Neuronal stem cell (in vitro differentiated cells): ENCODE results near the gene DENND5B.
"Not testable (repeated sequence)": the region's sequence is repeated elsewhere in the genome, so short reads cannot be mapped to it uniquely, and the experiment has no call there.

Experiments
- DNase-seq: peaks from one replicate; pipeline ENCODE4 v3.0.0-alpha.2; 2013; ENCODE audit warnings: low spot score
- H2AFZ ChIP-seq: one replicate; pipeline ENCODE4 v1.6.1; 2013; ENCODE audit warnings: mild to moderate bottlenecking, low read length, inconsistent platforms
- H2AK5ac ChIP-seq: 2 replicates; pipeline ENCODE4 v1.6.1; 2013; ENCODE audit warnings: low read depth, mild to moderate bottlenecking, inconsistent platforms, low read length, moderate library complexity, mixed read lengths
- H2BK120ac ChIP-seq: 2 replicates; pipeline ENCODE4 v1.6.1; 2013; ENCODE audit warnings: low read depth, mild to moderate bottlenecking, inconsistent platforms, low read length, moderate library complexity, mixed read lengths
- H2BK12ac ChIP-seq: one replicate; pipeline ENCODE4 v1.6.1; 2013; ENCODE audit warnings: low read length, inconsistent platforms
- H2BK15ac ChIP-seq: 2 replicates; pipeline ENCODE4 v1.6.1; 2013; ENCODE audit warnings: mild to moderate bottlenecking, low read length, inconsistent platforms, mixed read lengths
- H2BK5ac ChIP-seq: one replicate; pipeline ENCODE4 v1.6.1; 2013; ENCODE audit warnings: inconsistent platforms, mild to moderate bottlenecking, low read length, moderate library complexity
- H3K14ac ChIP-seq: one replicate; pipeline ENCODE4 v1.6.1; 2013; ENCODE audit warnings: low read length, inconsistent platforms
- H3K18ac ChIP-seq: 2 replicates; pipeline ENCODE4 v1.6.1; 2013; ENCODE audit warnings: low read length, inconsistent platforms
- H3K23ac ChIP-seq: 2 replicates; pipeline ENCODE4 v1.6.1; 2013; ENCODE audit warnings: low read depth, mild to moderate bottlenecking, mixed read lengths, low read length, inconsistent platforms; ENCODE audit not compliant: poor library complexity
- H3K27ac ChIP-seq: replicated peaks from 3 replicates; pipeline ENCODE4 v1.5.1; 2013; ENCODE audit warnings: low read length, inconsistent platforms
- H3K27me3 ChIP-seq, 3 experiments: 2 replicates each; pipeline ENCODE4 v1.6.1; 2013; ENCODE audit warnings: low read length in 3 of 3, mild to moderate bottlenecking in 2 of 3, inconsistent platforms in 1 of 3, low read depth in 1 of 3, mixed read lengths in 1 of 3, moderate library complexity in 1 of 3; ENCODE audit not compliant: control insufficient read depth in 3 of 3, insufficient read depth in 3 of 3
- H3K36me3 ChIP-seq, 2 donors: replicated peaks in 1 of 2; 2 replicates each; pipeline ENCODE4 v1.6.1; 2013; ENCODE audit warnings: low read length in 2 of 2; ENCODE audit not compliant: control insufficient read depth in 2 of 2, insufficient read depth in 2 of 2
- H3K4ac ChIP-seq: 2 replicates; pipeline ENCODE4 v1.6.1; 2013; ENCODE audit warnings: inconsistent platforms, mild to moderate bottlenecking, low read length, moderate library complexity
- H3K4me1 ChIP-seq, 2 donors: 1 replicate in 1 of 2; 2 replicates in 1 of 2; pipeline ENCODE4 v1.6.1; 2013; ENCODE audit warnings: low read length in 2 of 2, low read depth in 1 of 2; ENCODE audit not compliant: control insufficient read depth in 2 of 2, insufficient read depth in 1 of 2
- H3K4me2 ChIP-seq: one replicate; pipeline ENCODE4 v1.6.1; 2013; ENCODE audit warnings: mild to moderate bottlenecking, low read length, inconsistent platforms; ENCODE audit not compliant: insufficient read depth, poor library complexity, severe bottlenecking
- H3K4me3 ChIP-seq, 2 donors: 2 replicates each; pipeline ENCODE4 v1.5.1; 2013; ENCODE audit warnings: low read length in 2 of 2, mild to moderate bottlenecking in 2 of 2, inconsistent platforms in 1 of 2, moderate library complexity in 1 of 2
- H3K79me1 ChIP-seq: one replicate; pipeline ENCODE4 v1.6.1; 2013; ENCODE audit warnings: low read depth, mild to moderate bottlenecking, inconsistent platforms, low read length, moderate library complexity
- H3K9ac ChIP-seq: one replicate; pipeline ENCODE4 v1.6.1; 2013; ENCODE audit warnings: mild to moderate bottlenecking, low read depth, low read length, inconsistent platforms; ENCODE audit not compliant: poor library complexity
- H3K9me3 ChIP-seq, 2 donors: replicated peaks in 1 of 2; 2 replicates each; pipeline versions ENCODE3 to v1.6.1; 2013; ENCODE audit warnings: low read length in 2 of 2, mild to moderate bottlenecking in 2 of 2, inconsistent platforms in 1 of 2, low read depth in 1 of 2, mixed read lengths in 1 of 2, moderate library complexity in 1 of 2; ENCODE audit not compliant: control insufficient read depth in 2 of 2, insufficient read depth in 1 of 2
- H4K8ac ChIP-seq: one replicate; pipeline ENCODE4 v1.6.1; 2013; ENCODE audit warnings: low read depth, mild to moderate bottlenecking, inconsistent platforms, low read length, moderate library complexity
- H4K91ac ChIP-seq: one replicate; pipeline ENCODE4 v1.6.1; 2013; ENCODE audit warnings: low read length, low read depth, mild to moderate bottlenecking, inconsistent platforms; ENCODE audit not compliant: poor library complexity
- WGBS, 2 donors: extraction: QIAGEN DNeasy Blood & Tissue Kit; methylation state at CpG; one replicate each; pipeline ENCODE4 v1.1.7; 2013; ENCODE audit warnings: missing lambda C conversion rate in 2 of 2, mixed read lengths in 1 of 2; ENCODE audit not compliant: insufficient read length in 2 of 2, insufficient replicate concordance in 1 of 2; ENCODE audit errors: extremely low coverage in 2 of 2; 5-methylcytosine and 5-hydroxymethylcytosine counted together

The DENND5B gene

GRCh38 chr12:31507966-31508365, 83.0 kb downstream of the DENND5B start:
- WGBS, 2 donors: no CpG with 5 or more reads among the region's 1 CpG
- Histone ChIP-seq H3K36me3 (no peaks in the 10 kb centered on the region), H2AFZ (no peak overlapping the region), H4K8ac (no peak overlapping the region), H3K18ac (no peak overlapping the region), H3K23ac (no peak overlapping the region), H3K9me3 (peaks cover 0 to 13% of the 10 kb centered on the region in 2 donors), H3K14ac (no peak overlapping the region), H2BK5ac (no peak overlapping the region), H3K27me3 (no peaks in the 10 kb centered on the region), H2BK120ac (no peak overlapping the region), H2BK15ac (no peak overlapping the region), H3K4me3 (no peak overlapping the region), H3K4me2 (no peak overlapping the region), H3K9ac (no peak overlapping the region), H3K27ac (no peak overlapping the region), H2BK12ac (no peak overlapping the region), H3K4ac (no peak overlapping the region), H3K4me1 (peaks cover 0 to 10% of the 10 kb centered on the region in 2 donors), H3K79me1 (no peaks in the 10 kb centered on the region), H4K91ac (no peak overlapping the region), H2AK5ac (no peak overlapping the region)
- DNase-seq: no peak

- no peak overlapping the region for H2BK12ac ChIP-seq
- no peak overlapping the region for H3K18ac ChIP-seq
- H2AFZ ChIP-seq: no peak overlapping the region
- no peaks in the 10 kb centered on the region for H3K36me3 ChIP-seq
- no peak overlapping the region for H4K8ac ChIP-seq
- no peak overlapping the region for H2BK15ac ChIP-seq
- H3K14ac ChIP-seq: no peak overlapping the region
- H2BK5ac ChIP-seq: no peak overlapping the region
- peaks cover 0 to 10% of the 10 kb centered on the region in 2 donors for H3K4me1 ChIP-seq
- no peak overlapping the region for H4K91ac ChIP-seq
- H2BK120ac ChIP-seq: no peak overlapping the region
- peaks cover 0 to 13% of the 10 kb centered on the region in 2 donors for H3K9me3 ChIP-seq
- no peak overlapping the region for H3K4me3 ChIP-seq
- H3K79me1 ChIP-seq: no peaks in the 10 kb centered on the region
- no peak overlapping the region for H3K4ac ChIP-seq
- no peak overlapping the region for H2AK5ac ChIP-seq
- H3K27me3 ChIP-seq: no peaks in the 10 kb centered on the region
- no CpG with 5 or more reads among the region's 9 CpGs for WGBS, 2 donors
- no peak overlapping the region for H3K23ac ChIP-seq
- DNase-seq: no peak
- no peak overlapping the region for H3K27ac ChIP-seq
- H3K9ac ChIP-seq: no peak overlapping the region
- no peak overlapping the region for H3K4me2 ChIP-seq
Observed at GRCh38 chr12:31506515-31507306, 84.2 kb downstream of the DENND5B start.

GRCh38 chr12:31504625-31505222, 86.2 kb downstream of the DENND5B start:
- Histone ChIP-seq H2BK15ac (no peak overlapping the region), H2BK12ac (no peak overlapping the region), H2BK120ac (no peak overlapping the region), H3K9me3 (peaks cover 0 to 13% of the 10 kb centered on the region in 2 donors), H3K36me3 (no peaks in the 10 kb centered on the region), H3K4me3 (no peak overlapping the region), H3K9ac (no peak overlapping the region), H3K27ac (no peak overlapping the region), H3K4me2 (no peak overlapping the region), H3K18ac (no peak overlapping the region), H4K91ac (no peak overlapping the region), H3K4me1 (peaks cover 0 to 8% of the 10 kb centered on the region in 2 donors), H4K8ac (no peak overlapping the region), H2AFZ (no peak overlapping the region), H3K14ac (no peak overlapping the region), H3K23ac (no peak overlapping the region), H3K4ac (no peak overlapping the region), H2AK5ac (no peak overlapping the region), H2BK5ac (no peak overlapping the region), H3K79me1 (no peaks in the 10 kb centered on the region), H3K27me3 (no peaks in the 10 kb centered on the region)
- WGBS, 2 donors: no CpG with 5 or more reads among the region's 7 CpGs
- no peak for DNase-seq

GRCh38 chr12:31501014-31501413, 89.9 kb downstream of the DENND5B start:
- not testable (repeated sequence) for H3K23ac ChIP-seq, H3K4ac ChIP-seq, H2BK5ac ChIP-seq, H3K36me3 ChIP-seq, H2AFZ ChIP-seq, H2AK5ac ChIP-seq, DNase-seq, H3K9me3 ChIP-seq, H3K4me1 ChIP-seq, H2BK120ac ChIP-seq, H2BK15ac ChIP-seq, H3K4me2 ChIP-seq, H4K8ac ChIP-seq, H3K14ac ChIP-seq, H3K79me1 ChIP-seq, H3K4me3 ChIP-seq, H4K91ac ChIP-seq, H3K27ac ChIP-seq, H3K18ac ChIP-seq, H2BK12ac ChIP-seq, H3K9ac ChIP-seq, H3K27me3 ChIP-seq
- no CpG with 5 or more reads among the region's 3 CpGs for whole genome bisulfite sequencing, 2 donors
